DND-41 (cell line): Measurements from ENCODE around the gene HDAC4.

Experiments
- ATAC-seq: fragments of 200-7000 bp; cut with Tn5 transposase; 3 replicates; pipeline ENCODE4 v1.9.1; 2021; ENCODE audit warnings: low read depth; ENCODE audit not compliant: insufficient read depth
- DNase-seq: peaks from one replicate; pipeline ENCODE4 v3.0.0-alpha.2; 2020
- H2AFZ ChIP-seq: 2 replicates; pipeline ENCODE4 v1.6.0; 2012; ENCODE audit warnings: low read depth, low read length
- H3K27ac ChIP-seq: 2 replicates; pipeline ENCODE4 v1.5.1; 2012; ENCODE audit warnings: low read length, inconsistent platforms
- H3K27me3 ChIP-seq: fragments of 200-600 bp; sonication (generic); 2 replicates; pipeline ENCODE4 v1.6.0; 2012; ENCODE audit warnings: low read length, mild to moderate bottlenecking, inconsistent platforms; ENCODE audit not compliant: insufficient read depth, poor library complexity
- H3K36me3 ChIP-seq: 2 replicates; pipeline ENCODE4 v1.5.1; 2012; ENCODE audit warnings: low read length, inconsistent platforms; ENCODE audit not compliant: insufficient read depth
- H3K4me1 ChIP-seq: 2 replicates; pipeline ENCODE4 v1.5.1; 2012; ENCODE audit warnings: mild to moderate bottlenecking, low read length; ENCODE audit not compliant: insufficient read depth
- H3K4me2 ChIP-seq: 2 replicates; pipeline ENCODE4 v1.6.0; 2012; ENCODE audit warnings: mild to moderate bottlenecking, moderate library complexity, low read length, inconsistent platforms; ENCODE audit not compliant: insufficient read depth
- H3K4me3 ChIP-seq, 2 experiments: fragments of 200-600 bp in 1 of 2; shearing (Covaris generic) in 1 of 2; 2 replicates each; pipeline ENCODE4 v1.5.1; 2012 to 2016; ENCODE audit warnings: inconsistent platforms in 2 of 2, low read length in 2 of 2, mild to moderate bottlenecking in 2 of 2, low read depth in 1 of 2, moderate library complexity in 1 of 2
- H3K79me2 ChIP-seq: 2 replicates; pipeline ENCODE4 v1.6.0; 2012; ENCODE audit warnings: low read length, inconsistent platforms; ENCODE audit not compliant: insufficient read depth
- H3K9ac ChIP-seq: 2 replicates; pipeline ENCODE4 v1.6.0; 2012; ENCODE audit warnings: low read depth, mild to moderate bottlenecking, inconsistent platforms, low read length, moderate library complexity
- H3K9me3 ChIP-seq: 2 replicates; pipeline ENCODE4 v1.5.1; 2012; ENCODE audit warnings: low read length, moderate library complexity, mild to moderate bottlenecking, inconsistent platforms; ENCODE audit not compliant: insufficient read depth, severe bottlenecking
- H4K20me1 ChIP-seq: 2 replicates; pipeline ENCODE4 v1.6.0; 2012; ENCODE audit warnings: low read length; ENCODE audit not compliant: insufficient read depth
- CTCF ChIP-seq: IDR thresholded peaks from 2 replicates; pipeline ENCODE4 v1.5.1; 2012; ENCODE audit warnings: borderline replicate concordance, low read length, moderate library complexity, mild to moderate bottlenecking; ENCODE audit not compliant: poor library complexity, severe bottlenecking; ENCODE audit errors: extremely low read depth
- EZH2 ChIP-seq: IDR thresholded peaks from 3 replicates; pipeline ENCODE4 v1.6.1; 2012; ENCODE audit warnings: borderline replicate concordance, low read depth, mild to moderate bottlenecking, moderate library complexity, low read length, inconsistent platforms; ENCODE audit not compliant: severe bottlenecking

HDAC4 gene

GRCh38 chr2:239229545-239230279 lies 171.1 kb downstream of the HDAC4 start:
- no peak for ATAC-seq
- no peak overlapping the region for H3K27ac ChIP-seq
- H2AFZ ChIP-seq, result no peak overlapping the region
- H4K20me1 ChIP-seq, result peaks cover 99% of the 10 kb centered on the region
- no peak for DNase-seq
- H3K79me2 ChIP-seq, result peaks cover 100% of the 10 kb centered on the region
- H3K4me3 ChIP-seq, result no peak overlapping the region
- H3K9me3 ChIP-seq, result no peaks in the 10 kb centered on the region
- H3K36me3 ChIP-seq, result peaks cover 73% of the 10 kb centered on the region
- peaks cover 60% of the 10 kb centered on the region for H3K4me1 ChIP-seq
- H3K27me3 ChIP-seq, result no peaks in the 10 kb centered on the region
- TF ChIP-seq EZH2 (no peak), CTCF (no peak)
- no peak overlapping the region for H3K9ac ChIP-seq
- no peak overlapping the region for H3K4me2 ChIP-seq

GRCh38 chr2:239227661-239228371 lies 173.0 kb downstream of the HDAC4 start:
- H3K9ac ChIP-seq, result no peak overlapping the region
- no peaks in the 10 kb centered on the region for H3K27me3 ChIP-seq
- peaks cover 70% of the 10 kb centered on the region for H3K36me3 ChIP-seq
- peak overlapping the region; percentile 25 for H3K27ac ChIP-seq
- no peaks in the 10 kb centered on the region for H3K9me3 ChIP-seq
- peaks cover 99% of the 10 kb centered on the region for H4K20me1 ChIP-seq
- TF ChIP-seq EZH2, result no peak
- TF ChIP-seq CTCF, result no peak
- no peak for DNase-seq
- H3K4me1 ChIP-seq, result peaks cover 57% of the 10 kb centered on the region
- no peak for ATAC-seq
- peaks cover 100% of the 10 kb centered on the region for H3K79me2 ChIP-seq
- no peak overlapping the region for H2AFZ ChIP-seq
- no peak overlapping the region for H3K4me2 ChIP-seq
- no peak overlapping the region for H3K4me3 ChIP-seq

GRCh38 chr2:239226677-239227581 lies 173.9 kb downstream of the HDAC4 start:
- Histone ChIP-seq H4K20me1 (peaks cover 99% of the 10 kb centered on the region), H3K79me2 (peaks cover 100% of the 10 kb centered on the region), H3K36me3 (peaks cover 74% of the 10 kb centered on the region), H3K9ac (no peak overlapping the region), H2AFZ (no peak overlapping the region), H3K9me3 (no peaks in the 10 kb centered on the region), H3K4me2 (no peak overlapping the region), H3K4me1 (peaks cover 54% of the 10 kb centered on the region), H3K27ac (peak overlapping the region; percentile 44), H3K27me3 (no peaks in the 10 kb centered on the region), H3K4me3 (no peak overlapping the region)
- DNase-seq, result no peak
- TF ChIP-seq EZH2 (no peak), CTCF (peak; percentile 7)
- no peak for ATAC-seq
